Measurements from ENCODE around the gene ACSL5. TPM values are rescaled to one million over a fixed set of nuclear protein-coding genes. Genes with fewer than 3 reads are reported as not detected.

ACSL5 gene
- total and polyA plus RNA-seq, 2 donors (not counting 3 experiments of a cell fraction or from before 2014, with no cell fraction given), result 1.5 to 2.1 TPM

DNA sequence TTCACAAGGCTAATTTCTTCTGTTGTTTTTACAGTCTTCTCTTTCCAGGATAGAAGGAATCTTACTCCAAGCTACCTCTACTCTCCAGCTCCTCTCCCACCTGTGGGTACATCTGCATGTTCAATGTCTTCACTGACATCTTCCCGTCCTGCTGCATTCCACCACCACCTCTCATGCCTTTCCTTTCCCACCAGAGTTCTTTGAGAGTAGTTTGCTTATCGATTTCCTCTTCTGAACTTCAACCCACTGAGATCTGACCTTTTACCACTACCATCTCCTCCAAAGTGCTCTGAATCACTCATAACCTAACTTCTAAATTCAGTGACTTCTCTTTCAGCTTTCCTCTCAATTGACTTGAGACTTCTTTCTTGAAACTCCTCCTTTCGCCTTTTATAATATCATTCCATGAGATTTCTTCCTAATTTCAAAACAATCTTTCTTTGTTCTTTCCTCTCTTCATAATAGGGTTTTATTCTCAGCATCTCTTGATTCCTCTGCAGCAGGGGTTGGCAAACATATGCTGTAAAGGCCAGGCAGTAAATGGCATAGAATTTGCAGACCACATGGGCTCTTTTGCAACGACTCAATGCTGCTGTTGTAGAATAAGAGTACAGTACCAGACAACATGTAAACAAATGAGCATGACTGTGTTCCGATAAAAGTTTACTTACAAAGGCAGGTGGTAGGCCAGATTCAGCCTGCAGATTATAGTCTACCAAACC, 22.1 kb downstream of the ACSL5 start:
- ChIA-PET CTCF (interaction anchor here (0.6 to 1.0 kb wide), 2 partner anchors 9 to 10 kb away, joined by 3 read pairs; no protein-coding TSS in a partner anchor), POLR2A (no interaction called here)
- no peak overlapping the region for H3K27ac ChIP-seq (ENCODE audit: insufficient read depth, low read depth, low read length)
- H3K9me1 ChIP-seq (replicated peaks; ENCODE audit: control insufficient read depth, extremely low read depth, insufficient read depth, low read length), result no peaks in the 10 kb centered on the region
- no peak overlapping the region for H3K4me2 ChIP-seq (ENCODE audit: insufficient read depth, low read length)
- H3K9ac ChIP-seq (replicated peaks; ENCODE audit: extremely low read depth, insufficient read depth, low read length), result no peak overlapping the region
- peaks cover 3 to 7% of the 10 kb centered on the region in 2 experiments for H3K27me3 ChIP-seq (ENCODE audit: control insufficient read depth in 2 of 2, insufficient read depth in 2 of 2, low read length in 2 of 2)
- no peak overlapping the region for H2AFZ ChIP-seq (ENCODE audit: low read depth, low read length)
- no peaks in the 10 kb centered on the region for H3K9me3 ChIP-seq (replicated peaks; ENCODE audit: control insufficient read depth, insufficient read depth, low read length)
- dilution Hi-C loops (cut with MboI; ENCODE audit: extremely low pct_ligation_motif_present, low sequenced_read_pairs) (no loop called here), intact Hi-C loops (cut with micrococcal nuclease) (no loop called here)
- no TSS peak for BruUV-seq (replicated peaks)
- H4K20me1 ChIP-seq (replicated peaks; ENCODE audit: control insufficient read depth, extremely low read depth, insufficient read depth, low read length), result no peaks in the 10 kb centered on the region
- H3K4me1 ChIP-seq (ENCODE audit: control insufficient read depth, extremely low read depth, insufficient read depth, low read length), result peaks cover 6% of the 10 kb centered on the region
- FAIRE-seq (no peak), DNase-seq (ENCODE audit: low read depth, low spot score) (no peak)
- no peaks in the 10 kb centered on the region for H3K79me2 ChIP-seq (ENCODE audit: control insufficient read depth, insufficient read depth, low read length)
- H3K36me3 ChIP-seq (ENCODE audit: control insufficient read depth in 2 of 2, extremely low read depth in 1 of 2, insufficient read depth in 2 of 2, low read length in 2 of 2), result no peaks in the 10 kb centered on the region
- H3K4me3 ChIP-seq (replicated peaks in 1 of 3; ENCODE audit: insufficient read depth in 1 of 3, low read depth in 1 of 3, low read length in 3 of 3), result no peak overlapping the region
- no peak for TF ChIP-seq FOS (IDR thresholded peaks at IDR 0.05; ENCODE audit: borderline replicate concordance, insufficient read depth, low read length)
- no peak for TF ChIP-seq POLR2AphosphoS5 (IDR thresholded peaks at IDR 0.05; ENCODE audit: insufficient read depth, low read depth, low read length)
- no peak for TF ChIP-seq MYC (IDR thresholded peaks at IDR 0.05; ENCODE audit: low read depth, low read length)
- TF ChIP-seq JUN (IDR thresholded peaks at IDR 0.05; ENCODE audit: borderline replicate concordance, insufficient read depth, insufficient read length, low read depth), result no peak
- no peak for TF ChIP-seq POLR2A (IDR thresholded peaks at IDR 0.05; ENCODE audit: low read depth, low read length)
- TF ChIP-seq, protein P1, sequence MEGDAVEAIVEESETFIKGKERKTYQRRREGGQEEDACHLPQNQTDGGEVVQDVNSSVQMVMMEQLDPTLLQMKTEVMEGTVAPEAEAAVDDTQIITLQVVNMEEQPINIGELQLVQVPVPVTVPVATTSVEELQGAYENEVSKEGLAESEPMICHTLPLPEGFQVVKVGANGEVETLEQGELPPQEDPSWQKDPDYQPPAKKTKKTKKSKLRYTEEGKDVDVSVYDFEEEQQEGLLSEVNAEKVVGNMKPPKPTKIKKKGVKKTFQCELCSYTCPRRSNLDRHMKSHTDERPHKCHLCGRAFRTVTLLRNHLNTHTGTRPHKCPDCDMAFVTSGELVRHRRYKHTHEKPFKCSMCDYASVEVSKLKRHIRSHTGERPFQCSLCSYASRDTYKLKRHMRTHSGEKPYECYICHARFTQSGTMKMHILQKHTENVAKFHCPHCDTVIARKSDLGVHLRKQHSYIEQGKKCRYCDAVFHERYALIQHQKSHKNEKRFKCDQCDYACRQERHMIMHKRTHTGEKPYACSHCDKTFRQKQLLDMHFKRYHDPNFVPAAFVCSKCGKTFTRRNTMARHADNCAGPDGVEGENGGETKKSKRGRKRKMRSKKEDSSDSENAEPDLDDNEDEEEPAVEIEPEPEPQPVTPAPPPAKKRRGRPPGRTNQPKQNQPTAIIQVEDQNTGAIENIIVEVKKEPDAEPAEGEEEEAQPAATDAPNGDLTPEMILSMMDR (IDR thresholded peaks at IDR 0.05; ENCODE audit: extremely low read depth in 1 of 2, insufficient read depth in 1 of 2, low read depth in 1 of 2, low read length in 2 of 2), result no peak
- no peak for TF ChIP-seq EZH2 (IDR thresholded peaks at IDR 0.05; ENCODE audit: borderline replicate concordance, low read depth, low read length, severe bottlenecking)
- TF ChIP-seq, protein P2, sequence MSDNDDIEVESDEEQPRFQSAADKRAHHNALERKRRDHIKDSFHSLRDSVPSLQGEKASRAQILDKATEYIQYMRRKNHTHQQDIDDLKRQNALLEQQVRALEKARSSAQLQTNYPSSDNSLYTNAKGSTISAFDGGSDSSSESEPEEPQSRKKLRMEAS (IDR thresholded peaks at IDR 0.05; ENCODE audit: insufficient read depth, insufficient read length), result no peak
- no peak for TF ChIP-seq GATA2 (IDR thresholded peaks at IDR 0.05; ENCODE audit: insufficient read depth, insufficient read length, low read depth, low read length)

Data from endothelial cell of umbilical vein (primary cell).